HEK293 (cell line): ENCODE data around the gene TSPEAR.

ENCODE experiments used
- KLF9 ChIP-seq: fragments of 450-650 bp; formaldehyde crosslinking; IDR thresholded peaks from 2 replicates; pipeline ENCODE4 v1.5.1; 2016; ENCODE audit warnings: missing biosample characterization, missing genetic modification characterization, low read depth
- REPIN1 ChIP-seq: fragments of 450-650 bp; formaldehyde crosslinking; IDR thresholded peaks from 2 replicates; pipeline ENCODE4 v1.5.1; 2017; ENCODE audit warnings: missing biosample characterization, missing genetic modification characterization, low read depth
- SETDB1 ChIP-seq: IDR thresholded peaks from one replicate; pipeline ENCODE4 v1.6.1; 2017; ENCODE audit warnings: mild to moderate bottlenecking, low read length, moderate library complexity, mixed read lengths; ENCODE audit not compliant: insufficient read length
- SP2 ChIP-seq: fragments of 450-650 bp; formaldehyde crosslinking; IDR thresholded peaks from 2 replicates; pipeline ENCODE4 v1.5.1; 2016; ENCODE audit warnings: missing biosample characterization, missing genetic modification characterization
- YY1 ChIP-seq: fragments of 450-650 bp; formaldehyde crosslinking; IDR thresholded peaks from 2 replicates; pipeline ENCODE4 v1.5.1; 2018; ENCODE audit warnings: missing biosample characterization, missing genetic modification characterization
- ZNF792 ChIP-seq: fragments of 450-650 bp; formaldehyde crosslinking; IDR thresholded peaks from 2 replicates; pipeline ENCODE4 v1.5.1; 2016; ENCODE audit warnings: missing biosample characterization, missing genetic modification characterization
- TF ChIP-seq, protein P1 (sequence below): fragments of 450-650 bp; formaldehyde crosslinking; IDR thresholded peaks from 2 replicates; pipeline ENCODE4 v1.5.1; 2016; ENCODE audit warnings: missing biosample characterization, missing genetic modification characterization
- TF ChIP-seq, protein P2 (sequence below): fragments of 450-650 bp; formaldehyde crosslinking; conservative IDR thresholded peaks from 2 replicates; pipeline ENCODE4 v1.5.1; 2016; ENCODE audit warnings: low read depth, missing biosample characterization, missing genetic modification characterization
- TF ChIP-seq, protein P3 (sequence below): fragments of 450-650 bp; formaldehyde crosslinking; IDR thresholded peaks from 2 replicates; pipeline ENCODE4 v1.5.1; 2016; ENCODE audit warnings: missing biosample characterization, missing genetic modification characterization
- TF ChIP-seq, protein P4 (sequence below): IDR thresholded peaks from 2 replicates; pipeline ENCODE4 v1.6.1; 2011; ENCODE audit warnings: mild to moderate bottlenecking, low read depth, low read length, borderline replicate concordance
- TF ChIP-seq, protein P5 (sequence below): sonication (generic); formaldehyde crosslinking; IDR thresholded peaks from 2 replicates; pipeline ENCODE4 v1.8.1; 2022; ENCODE audit warnings: mild to moderate bottlenecking, moderate library complexity, missing genetic modification reagents

DNA sequence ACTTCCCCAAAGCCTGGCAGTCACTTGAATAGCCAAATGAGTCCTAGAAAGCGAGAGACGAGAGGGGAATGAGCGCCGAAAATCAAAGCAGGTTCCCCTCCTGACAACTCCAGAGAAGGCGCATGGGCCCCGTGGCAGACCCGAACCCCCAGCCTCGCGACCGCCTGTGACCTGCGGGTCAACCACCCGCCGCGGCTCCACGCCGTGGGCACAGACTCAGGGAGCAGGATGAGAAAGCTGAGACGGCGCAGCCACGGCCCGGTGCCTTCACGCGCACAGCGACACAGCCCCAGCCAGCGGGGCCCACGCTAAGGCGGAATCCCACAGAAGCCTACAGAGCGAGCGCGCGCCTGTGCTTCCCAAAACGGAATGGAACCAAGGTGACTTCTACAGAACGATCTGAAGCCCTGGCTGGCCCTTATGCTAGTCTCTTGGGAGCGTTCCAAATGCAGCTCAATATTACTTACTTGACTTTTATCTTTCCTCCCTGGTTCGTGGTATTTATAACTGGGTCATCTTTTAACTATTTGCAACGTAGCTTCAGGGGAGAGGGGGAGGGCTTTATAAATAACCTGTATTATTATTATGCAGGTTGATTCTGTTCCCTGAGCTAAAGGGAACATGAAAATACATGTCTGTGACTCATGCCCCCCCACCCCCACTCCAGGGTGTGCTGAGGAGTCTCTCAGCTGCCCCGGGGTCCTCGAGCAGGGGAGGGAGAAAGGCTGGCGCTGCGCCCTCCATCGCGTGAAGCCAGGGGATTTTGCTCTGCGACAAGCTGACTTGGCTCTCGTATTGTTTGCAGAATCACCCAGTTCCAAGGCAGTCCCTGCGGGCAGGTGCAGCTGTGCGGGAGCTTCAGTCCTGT is 1.7 kb downstream of the TSPEAR start:
- TF ChIP-seq SETDB1 (no peak), YY1 (tag by site-specific recombination) (no peak), KLF9 (tag by site-specific recombination) (no peak), SP2 (tag by site-specific recombination) (no peak), ZNF792 (tag by site-specific recombination) (no peak), REPIN1 (no peak)
- TF ChIP-seq, protein P1, sequence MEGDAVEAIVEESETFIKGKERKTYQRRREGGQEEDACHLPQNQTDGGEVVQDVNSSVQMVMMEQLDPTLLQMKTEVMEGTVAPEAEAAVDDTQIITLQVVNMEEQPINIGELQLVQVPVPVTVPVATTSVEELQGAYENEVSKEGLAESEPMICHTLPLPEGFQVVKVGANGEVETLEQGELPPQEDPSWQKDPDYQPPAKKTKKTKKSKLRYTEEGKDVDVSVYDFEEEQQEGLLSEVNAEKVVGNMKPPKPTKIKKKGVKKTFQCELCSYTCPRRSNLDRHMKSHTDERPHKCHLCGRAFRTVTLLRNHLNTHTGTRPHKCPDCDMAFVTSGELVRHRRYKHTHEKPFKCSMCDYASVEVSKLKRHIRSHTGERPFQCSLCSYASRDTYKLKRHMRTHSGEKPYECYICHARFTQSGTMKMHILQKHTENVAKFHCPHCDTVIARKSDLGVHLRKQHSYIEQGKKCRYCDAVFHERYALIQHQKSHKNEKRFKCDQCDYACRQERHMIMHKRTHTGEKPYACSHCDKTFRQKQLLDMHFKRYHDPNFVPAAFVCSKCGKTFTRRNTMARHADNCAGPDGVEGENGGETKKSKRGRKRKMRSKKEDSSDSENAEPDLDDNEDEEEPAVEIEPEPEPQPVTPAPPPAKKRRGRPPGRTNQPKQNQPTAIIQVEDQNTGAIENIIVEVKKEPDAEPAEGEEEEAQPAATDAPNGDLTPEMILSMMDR: no peak
- TF ChIP-seq, protein P2, sequence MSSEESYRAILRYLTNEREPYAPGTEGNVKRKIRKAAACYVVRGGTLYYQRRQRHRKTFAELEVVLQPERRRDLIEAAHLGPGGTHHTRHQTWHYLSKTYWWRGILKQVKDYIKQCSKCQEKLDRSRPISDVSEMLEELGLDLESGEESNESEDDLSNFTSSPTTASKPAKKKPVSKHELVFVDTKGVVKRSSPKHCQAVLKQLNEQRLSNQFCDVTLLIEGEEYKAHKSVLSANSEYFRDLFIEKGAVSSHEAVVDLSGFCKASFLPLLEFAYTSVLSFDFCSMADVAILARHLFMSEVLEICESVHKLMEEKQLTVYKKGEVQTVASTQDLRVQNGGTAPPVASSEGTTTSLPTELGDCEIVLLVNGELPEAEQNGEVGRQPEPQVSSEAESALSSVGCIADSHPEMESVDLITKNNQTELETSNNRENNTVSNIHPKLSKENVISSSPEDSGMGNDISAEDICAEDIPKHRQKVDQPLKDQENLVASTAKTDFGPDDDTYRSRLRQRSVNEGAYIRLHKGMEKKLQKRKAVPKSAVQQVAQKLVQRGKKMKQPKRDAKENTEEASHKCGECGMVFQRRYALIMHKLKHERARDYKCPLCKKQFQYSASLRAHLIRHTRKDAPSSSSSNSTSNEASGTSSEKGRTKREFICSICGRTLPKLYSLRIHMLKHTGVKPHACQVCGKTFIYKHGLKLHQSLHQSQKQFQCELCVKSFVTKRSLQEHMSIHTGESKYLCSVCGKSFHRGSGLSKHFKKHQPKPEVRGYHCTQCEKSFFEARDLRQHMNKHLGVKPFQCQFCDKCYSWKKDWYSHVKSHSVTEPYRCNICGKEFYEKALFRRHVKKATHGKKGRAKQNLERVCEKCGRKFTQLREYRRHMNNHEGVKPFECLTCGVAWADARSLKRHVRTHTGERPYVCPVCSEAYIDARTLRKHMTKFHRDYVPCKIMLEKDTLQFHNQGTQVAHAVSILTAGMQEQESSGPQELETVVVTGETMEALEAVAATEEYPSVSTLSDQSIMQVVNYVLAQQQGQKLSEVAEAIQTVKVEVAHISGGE (tag by site-specific recombination): no peak
- TF ChIP-seq, protein P3, sequence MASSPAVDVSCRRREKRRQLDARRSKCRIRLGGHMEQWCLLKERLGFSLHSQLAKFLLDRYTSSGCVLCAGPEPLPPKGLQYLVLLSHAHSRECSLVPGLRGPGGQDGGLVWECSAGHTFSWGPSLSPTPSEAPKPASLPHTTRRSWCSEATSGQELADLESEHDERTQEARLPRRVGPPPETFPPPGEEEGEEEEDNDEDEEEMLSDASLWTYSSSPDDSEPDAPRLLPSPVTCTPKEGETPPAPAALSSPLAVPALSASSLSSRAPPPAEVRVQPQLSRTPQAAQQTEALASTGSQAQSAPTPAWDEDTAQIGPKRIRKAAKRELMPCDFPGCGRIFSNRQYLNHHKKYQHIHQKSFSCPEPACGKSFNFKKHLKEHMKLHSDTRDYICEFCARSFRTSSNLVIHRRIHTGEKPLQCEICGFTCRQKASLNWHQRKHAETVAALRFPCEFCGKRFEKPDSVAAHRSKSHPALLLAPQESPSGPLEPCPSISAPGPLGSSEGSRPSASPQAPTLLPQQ (tag by site-specific recombination): no peak
- TF ChIP-seq, protein P4, sequence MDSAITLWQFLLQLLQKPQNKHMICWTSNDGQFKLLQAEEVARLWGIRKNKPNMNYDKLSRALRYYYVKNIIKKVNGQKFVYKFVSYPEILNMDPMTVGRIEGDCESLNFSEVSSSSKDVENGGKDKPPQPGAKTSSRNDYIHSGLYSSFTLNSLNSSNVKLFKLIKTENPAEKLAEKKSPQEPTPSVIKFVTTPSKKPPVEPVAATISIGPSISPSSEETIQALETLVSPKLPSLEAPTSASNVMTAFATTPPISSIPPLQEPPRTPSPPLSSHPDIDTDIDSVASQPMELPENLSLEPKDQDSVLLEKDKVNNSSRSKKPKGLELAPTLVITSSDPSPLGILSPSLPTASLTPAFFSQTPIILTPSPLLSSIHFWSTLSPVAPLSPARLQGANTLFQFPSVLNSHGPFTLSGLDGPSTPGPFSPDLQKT: no peak
- TF ChIP-seq, protein P5, sequence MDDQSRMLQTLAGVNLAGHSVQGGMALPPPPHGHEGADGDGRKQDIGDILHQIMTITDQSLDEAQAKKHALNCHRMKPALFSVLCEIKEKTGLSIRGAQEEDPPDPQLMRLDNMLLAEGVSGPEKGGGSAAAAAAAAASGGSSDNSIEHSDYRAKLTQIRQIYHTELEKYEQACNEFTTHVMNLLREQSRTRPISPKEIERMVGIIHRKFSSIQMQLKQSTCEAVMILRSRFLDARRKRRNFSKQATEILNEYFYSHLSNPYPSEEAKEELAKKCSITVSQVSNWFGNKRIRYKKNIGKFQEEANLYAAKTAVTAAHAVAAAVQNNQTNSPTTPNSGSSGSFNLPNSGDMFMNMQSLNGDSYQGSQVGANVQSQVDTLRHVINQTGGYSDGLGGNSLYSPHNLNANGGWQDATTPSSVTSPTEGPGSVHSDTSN (CRISPR knock-in tag): no peak
